ENCODE measurements around the gene USH1C. TPM values are rescaled to one million over a fixed set of nuclear protein-coding genes. Genes with fewer than 3 reads are reported as not detected.

USH1C gene
- total RNA-seq, 2 experiments from 2014 or later, result not detected

DNA sequence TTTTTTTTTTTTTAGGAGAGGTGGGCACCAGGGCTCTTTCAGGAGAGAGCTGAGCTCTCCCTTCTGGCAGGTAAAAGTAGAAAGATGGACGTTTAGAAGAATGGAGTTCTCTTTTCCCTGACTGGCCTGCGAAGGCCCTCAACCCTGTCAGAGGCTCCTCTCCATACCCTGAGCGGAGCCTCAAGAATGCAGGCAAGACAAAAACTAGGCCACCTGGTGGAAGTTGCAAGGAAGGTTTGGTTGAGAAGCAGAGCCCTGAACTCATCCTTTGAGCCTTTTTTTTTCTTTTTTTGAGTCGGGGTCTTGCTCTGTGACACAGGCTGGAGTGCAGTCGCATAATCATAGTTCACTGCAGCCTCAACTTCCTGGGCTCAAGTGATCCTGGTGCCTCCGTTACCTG lies 4.2 kb upstream of the USH1C start:
- Mint-ChIP-seq H3K27ac (no peak overlapping the region), H3K27me3 (peaks cover 43% of the 10 kb centered on the region), H3K4me1 (peaks cover 28% of the 10 kb centered on the region), H3K4me3 (no peak overlapping the region), H3K36me3 (no peaks in the 10 kb centered on the region), H3K9me3 (no peaks in the 10 kb centered on the region)
- ATAC-seq (ENCODE audit: low read depth) (no peak), DNase-seq (no peak)
- POLR2A ChIA-PET, result no interaction called here

DNA sequence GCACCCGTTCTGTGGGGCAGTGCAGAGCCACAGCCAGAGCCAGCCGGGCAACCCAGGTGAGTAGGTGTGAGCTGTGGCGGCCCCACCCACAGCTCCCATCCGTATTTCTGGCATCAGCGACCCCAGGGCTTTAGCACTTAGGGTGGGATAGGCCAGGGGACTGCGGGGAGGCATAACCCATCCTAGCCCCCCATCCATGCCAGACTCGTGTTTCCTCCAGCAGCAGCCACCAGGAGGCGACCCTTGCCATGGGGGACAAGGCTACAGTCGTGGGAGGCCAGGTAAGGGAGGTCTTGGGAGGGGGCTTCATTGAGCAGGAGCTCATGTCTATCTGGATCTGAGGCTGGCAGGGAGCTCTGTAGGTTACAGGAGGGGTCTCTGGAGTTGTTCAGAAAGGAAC lies 3.7 kb upstream of the USH1C start:
- Mint-ChIP-seq H3K27ac (no peak overlapping the region), H3K4me3 (no peak overlapping the region), H3K36me3 (no peaks in the 10 kb centered on the region), H3K4me1 (peaks cover 28% of the 10 kb centered on the region), H3K9me3 (no peaks in the 10 kb centered on the region), H3K27me3 (peaks cover 44% of the 10 kb centered on the region)
- POLR2A ChIA-PET, result no interaction called here
- no peak for ATAC-seq (ENCODE audit: low read depth)
- DNase-seq, result no peak

DNA sequence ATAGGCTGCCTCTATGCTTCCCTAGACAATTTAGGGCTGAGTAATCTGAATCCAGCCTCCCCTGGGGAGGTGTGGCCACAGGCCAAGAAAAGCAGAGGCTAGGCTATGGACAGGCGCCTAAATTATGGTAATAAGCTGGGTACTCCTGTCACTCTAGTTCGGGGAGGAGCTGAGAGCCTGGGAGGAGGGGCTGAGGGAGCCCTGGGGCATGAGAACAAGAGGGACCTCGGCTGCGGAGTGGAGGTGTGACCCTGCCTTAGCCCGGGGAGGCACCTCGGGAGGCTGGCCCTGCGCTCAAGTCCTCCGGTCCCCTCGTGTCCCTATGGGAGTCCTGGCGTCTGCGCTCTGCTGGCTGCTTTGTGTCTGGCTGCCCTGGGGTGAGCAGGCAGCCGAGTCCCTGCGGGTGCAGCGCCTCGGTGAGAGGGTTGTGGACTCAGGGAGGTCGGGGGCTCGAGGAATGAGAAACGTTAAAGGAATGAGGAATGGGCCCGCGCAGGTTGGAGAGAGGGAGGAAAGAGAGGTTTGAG lies 2.9 kb upstream of the USH1C start, which contains the start of gene OTOG:
TSS of gene OTOG (plus strand) at position 209 of the 527 bp plus-strand sequence. CDS start at position 323, 114 bp downstream.
- no peak for ATAC-seq (ENCODE audit: low read depth)
- H3K9me3 Mint-ChIP-seq, result no peaks in the 10 kb centered on the region

DNA sequence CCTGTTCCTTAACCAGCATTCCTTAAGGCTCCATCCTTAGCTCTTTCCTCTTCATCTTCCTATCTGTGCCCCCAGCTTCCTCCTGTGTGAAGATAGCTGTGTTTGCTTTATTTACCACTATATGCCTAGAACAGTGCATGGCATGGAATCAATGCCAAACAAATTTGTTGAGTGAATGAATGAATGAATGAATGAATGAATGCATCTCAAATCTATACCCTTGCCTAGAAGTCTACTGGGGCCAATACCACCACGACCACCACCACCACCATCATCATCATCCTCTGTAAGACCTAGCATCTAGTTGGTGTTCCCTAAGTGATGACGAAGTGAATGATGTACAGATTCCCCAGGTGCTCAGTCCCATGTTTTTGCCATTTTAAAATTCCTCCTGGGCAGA lies 2.0 kb upstream of the USH1C start:
- Mint-ChIP-seq H3K27me3 (peaks cover 50% of the 10 kb centered on the region), H3K36me3 (no peaks in the 10 kb centered on the region), H3K4me3 (no peak overlapping the region), H3K4me1 (peaks cover 22% of the 10 kb centered on the region), H3K27ac (no peak overlapping the region), H3K9me3 (no peaks in the 10 kb centered on the region)
- DNase-seq (no peak), ATAC-seq (ENCODE audit: low read depth) (no peak)
- POLR2A ChIA-PET, result no interaction called here

More for the DNA sequence above, 2.9 kb upstream of the USH1C start, which contains the start of gene OTOG:
- POLR2A ChIA-PET, result no interaction called here
- Mint-ChIP-seq H3K27ac (no peak within 1 kb of the TSS), H3K4me3 (no peak within 1 kb of the TSS), H3K4me1 (peaks cover 26% of the 10 kb centered on the region), H3K27me3 (peaks cover 48% of the 10 kb centered on the region), H3K36me3 (no peaks in the 10 kb centered on the region)
- no peak for DNase-seq

DNA sequence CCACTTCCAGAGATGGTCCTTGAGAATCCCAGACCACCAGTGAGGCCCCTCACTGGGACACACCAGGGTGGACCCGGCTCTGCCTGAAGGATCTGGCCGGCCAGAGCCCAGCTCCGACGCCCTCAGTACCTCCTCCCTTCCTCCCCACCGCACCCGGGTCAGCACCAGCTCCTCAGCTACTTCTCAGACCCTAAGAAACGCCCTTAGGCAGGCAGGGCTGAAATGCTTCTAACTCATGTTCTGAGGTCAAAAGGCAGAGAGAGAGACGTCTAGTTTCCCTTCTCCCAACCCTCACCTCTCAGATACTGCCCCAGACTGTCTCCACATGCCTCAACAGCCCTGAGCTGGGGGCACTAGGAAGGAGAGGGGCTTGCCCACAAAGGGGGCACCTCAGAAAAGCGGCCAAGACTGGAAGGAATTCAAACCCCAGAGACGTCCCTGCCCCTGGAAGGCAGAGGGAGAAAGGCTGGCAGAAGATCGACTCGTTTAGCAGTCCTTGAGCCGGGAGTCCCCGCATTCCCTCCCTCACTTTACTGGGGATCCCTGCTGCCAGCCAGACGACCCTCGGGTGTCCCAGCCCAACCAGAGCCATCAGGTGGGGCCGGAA lies 539 bp downstream of the USH1C start:
- POLR2A ChIA-PET, result no interaction called here
- ATAC-seq (ENCODE audit: low read depth) (no peak), DNase-seq (no peak)
- H3K4me1 Mint-ChIP-seq, result peaks cover 8% of the 10 kb centered on the region
- no peaks in the 10 kb centered on the region for H3K9me3 Mint-ChIP-seq
- no peaks in the 10 kb centered on the region for H3K36me3 Mint-ChIP-seq
- no peak overlapping the region for H3K4me3 Mint-ChIP-seq
- H3K27ac Mint-ChIP-seq, result no peak overlapping the region
- H3K27me3 Mint-ChIP-seq, result peaks cover 47% of the 10 kb centered on the region

DNA sequence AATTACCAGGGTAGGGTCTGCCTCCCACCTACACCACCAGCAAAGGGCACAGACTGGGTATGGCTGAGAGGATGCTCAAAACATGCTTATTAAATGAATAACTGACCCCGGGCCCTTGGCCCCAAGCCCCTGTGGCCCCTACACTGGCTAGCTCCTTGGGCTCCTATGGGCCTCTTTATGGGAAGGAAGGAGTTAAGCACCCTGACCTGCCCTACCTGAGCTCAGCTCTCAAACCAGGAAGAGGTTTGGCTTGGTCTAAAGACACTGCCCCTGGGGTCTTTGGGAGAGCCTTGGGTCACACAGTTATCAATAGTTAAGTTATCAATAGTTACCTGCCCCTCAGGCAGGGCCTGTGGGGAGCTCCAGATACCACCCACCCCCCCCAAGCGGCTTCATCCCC lies 1.2 kb downstream of the USH1C start:
- POLR2A ChIA-PET, result no interaction called here
- ATAC-seq (ENCODE audit: low read depth) (no peak), DNase-seq (no peak)
- Mint-ChIP-seq H3K9me3 (no peaks in the 10 kb centered on the region), H3K36me3 (no peaks in the 10 kb centered on the region), H3K27ac (no peak overlapping the region), H3K27me3 (peaks cover 41% of the 10 kb centered on the region), H3K4me3 (no peak overlapping the region), H3K4me1 (peaks cover 8% of the 10 kb centered on the region)

DNA sequence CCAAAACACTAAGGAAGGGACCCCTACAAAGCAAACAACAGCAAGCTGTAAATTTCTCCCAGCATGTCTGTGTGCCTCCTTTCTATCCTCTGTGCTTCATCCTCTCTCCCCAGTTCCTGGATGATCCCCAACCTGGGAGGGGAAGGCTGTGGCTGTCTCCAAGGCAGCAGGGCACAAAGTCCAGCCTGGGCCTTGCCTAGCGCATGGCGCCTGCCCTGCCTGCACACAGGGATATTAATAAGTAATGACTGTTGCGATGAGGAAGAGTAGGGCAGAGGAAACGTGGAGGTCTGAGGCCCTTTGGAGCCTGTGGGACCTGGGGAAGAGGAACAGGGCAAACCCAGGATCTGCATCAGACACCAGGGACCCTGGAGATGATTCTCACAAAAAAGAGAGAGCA lies 2.0 kb downstream of the USH1C start:
- no peak for ATAC-seq (ENCODE audit: low read depth)
- Mint-ChIP-seq H3K4me3 (no peak overlapping the region), H3K27ac (no peak overlapping the region), H3K36me3 (no peaks in the 10 kb centered on the region), H3K27me3 (peaks cover 37% of the 10 kb centered on the region), H3K4me1 (peaks cover 4% of the 10 kb centered on the region), H3K9me3 (no peaks in the 10 kb centered on the region)
- no peak for DNase-seq
- POLR2A ChIA-PET, result no interaction called here

DNA sequence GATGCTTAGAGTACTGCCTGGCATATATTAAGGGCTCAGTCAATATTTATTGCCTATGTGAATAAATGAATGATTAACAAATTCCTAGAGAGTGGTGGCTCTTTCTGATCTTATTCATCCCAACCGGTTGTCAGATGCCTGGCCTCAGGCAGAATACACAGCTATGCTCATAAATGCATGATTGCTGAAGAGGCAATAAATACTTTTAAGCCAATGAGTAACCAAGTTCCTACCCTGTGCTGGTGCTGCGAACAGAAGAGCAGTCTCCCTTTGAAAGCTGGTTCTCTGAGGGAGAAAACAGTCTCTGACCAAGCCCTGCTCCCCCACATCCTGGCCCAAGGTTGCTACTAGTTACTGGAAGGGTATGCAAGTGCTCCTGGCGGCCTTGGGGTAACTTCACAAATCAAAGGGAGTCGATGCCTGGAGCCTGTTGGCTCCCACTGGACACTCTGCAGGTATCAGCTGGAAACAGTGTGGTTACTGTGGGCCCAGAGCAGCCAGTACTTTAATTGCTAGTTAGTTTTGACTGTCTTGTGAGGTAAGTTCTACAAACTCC lies 2.8 kb downstream of the USH1C start:
- POLR2A ChIA-PET, result no interaction called here
- no peak for ATAC-seq (ENCODE audit: low read depth)
- no peak overlapping the region for H3K27ac Mint-ChIP-seq
- H3K4me3 Mint-ChIP-seq, result no peak overlapping the region
- DNase-seq, result no peak
- peaks cover 34% of the 10 kb centered on the region for H3K27me3 Mint-ChIP-seq
- H3K9me3 Mint-ChIP-seq, result no peaks in the 10 kb centered on the region
- H3K36me3 Mint-ChIP-seq, result no peaks in the 10 kb centered on the region
- peaks cover 3% of the 10 kb centered on the region for H3K4me1 Mint-ChIP-seq

DNA sequence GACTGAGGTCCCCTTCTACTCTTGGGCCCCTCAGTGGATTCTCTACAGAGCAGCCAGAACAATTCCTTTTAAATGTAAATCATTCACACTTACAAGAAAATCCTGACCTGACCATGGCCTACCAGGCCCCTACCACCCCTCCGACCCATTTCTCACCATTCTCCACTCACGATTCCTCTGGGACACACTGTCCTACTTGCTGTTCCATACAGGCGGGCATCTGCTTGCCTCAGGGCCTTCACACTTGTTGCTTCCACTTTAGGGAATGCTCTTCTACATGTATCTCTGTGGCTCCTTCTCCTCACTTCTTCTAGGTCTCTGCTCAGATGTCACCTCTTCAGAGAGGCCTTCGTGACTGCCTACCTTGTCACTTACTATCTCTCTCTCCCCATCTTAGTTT lies 3.4 kb downstream of the USH1C start:
- Mint-ChIP-seq H3K9me3 (no peaks in the 10 kb centered on the region), H3K4me3 (no peak overlapping the region), H3K36me3 (no peaks in the 10 kb centered on the region), H3K4me1 (peaks cover 3% of the 10 kb centered on the region), H3K27me3 (peaks cover 29% of the 10 kb centered on the region), H3K27ac (no peak overlapping the region)
- no peak for ATAC-seq (ENCODE audit: low read depth)
- POLR2A ChIA-PET, result no interaction called here
- DNase-seq, result no peak

DNA sequence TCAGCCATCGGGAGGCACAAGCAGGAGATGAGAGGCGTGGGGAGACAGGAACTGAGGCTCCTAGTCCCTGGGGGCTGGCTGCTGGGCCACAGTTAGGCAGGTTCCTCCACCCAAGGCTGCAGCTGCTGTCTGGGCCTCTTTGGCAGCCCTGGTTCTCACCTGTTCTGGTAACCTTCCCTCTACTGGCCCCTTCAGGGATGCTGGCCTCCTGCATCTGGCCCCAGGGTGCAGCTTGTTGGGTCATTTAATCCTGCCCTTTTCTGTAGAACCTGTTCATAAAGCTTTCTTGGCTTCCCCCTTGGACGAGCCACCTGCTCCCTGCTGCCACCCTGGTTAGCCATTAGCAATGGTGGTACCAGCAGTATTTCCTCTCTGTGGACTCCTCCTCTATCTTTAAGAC lies 5.5 kb downstream of the USH1C start:
- Mint-ChIP-seq H3K27ac (no peak overlapping the region), H3K4me3 (no peak overlapping the region)
- ATAC-seq (ENCODE audit: low read depth), result no peak

DNA sequence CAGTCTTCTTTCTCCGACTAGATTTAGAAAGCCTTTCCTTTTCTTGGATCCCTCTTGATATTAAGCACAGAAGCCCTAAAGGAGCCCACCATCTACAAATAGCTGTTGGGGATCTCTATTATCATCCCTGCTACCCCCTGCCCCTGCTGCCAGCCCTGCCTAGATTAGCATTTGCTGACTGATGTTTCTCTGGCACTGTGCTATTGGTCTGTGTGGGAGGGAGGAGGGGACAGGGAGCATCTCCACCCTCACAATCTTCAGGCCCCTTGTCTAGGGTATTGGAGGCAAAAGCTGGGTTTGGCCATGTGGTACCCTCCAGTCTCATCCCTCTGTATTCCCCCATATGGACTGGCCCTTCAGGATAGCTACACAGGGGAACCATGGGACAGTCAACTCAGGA lies 6.2 kb downstream of the USH1C start:
- H3K9me3 Mint-ChIP-seq, result no peaks in the 10 kb centered on the region
- H3K4me1 Mint-ChIP-seq, result peaks cover 2% of the 10 kb centered on the region
- no peak for DNase-seq
- H3K27me3 Mint-ChIP-seq, result peaks cover 25% of the 10 kb centered on the region
- ATAC-seq (ENCODE audit: low read depth), result no peak
- POLR2A ChIA-PET, result no interaction called here
- no peaks in the 10 kb centered on the region for H3K36me3 Mint-ChIP-seq
- no peak overlapping the region for H3K27ac Mint-ChIP-seq
- no peak overlapping the region for H3K4me3 Mint-ChIP-seq

More for the DNA sequence above, 5.5 kb downstream of the USH1C start:
- DNase-seq, result no peak
- Mint-ChIP-seq H3K4me1 (peaks cover 2% of the 10 kb centered on the region), H3K36me3 (no peaks in the 10 kb centered on the region), H3K27me3 (peaks cover 27% of the 10 kb centered on the region), H3K9me3 (no peaks in the 10 kb centered on the region)
- POLR2A ChIA-PET, result no interaction called here

DNA sequence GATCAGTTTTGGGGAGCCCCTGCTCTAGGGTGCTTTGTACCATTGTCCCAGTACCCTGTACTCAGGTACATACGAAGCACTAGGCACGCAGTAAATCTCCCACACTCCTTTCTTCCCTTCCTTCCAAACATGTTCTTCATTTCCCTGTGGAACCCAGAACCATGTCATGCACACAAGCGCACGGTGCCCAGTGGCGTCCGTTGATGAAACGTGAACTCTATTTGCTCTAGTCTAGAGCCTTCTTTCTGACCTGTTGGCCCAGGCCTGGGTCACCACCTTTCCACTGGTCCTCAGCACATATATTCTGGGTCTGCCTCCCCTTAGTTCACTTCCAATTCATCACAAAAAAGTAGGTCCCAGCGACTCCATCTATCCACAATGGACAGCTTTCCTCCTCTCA lies 7.0 kb downstream of the USH1C start:
- Mint-ChIP-seq H3K36me3 (no peaks in the 10 kb centered on the region), H3K4me1 (peaks cover 2% of the 10 kb centered on the region), H3K27me3 (peaks cover 18% of the 10 kb centered on the region), H3K4me3 (no peak overlapping the region), H3K9me3 (no peaks in the 10 kb centered on the region), H3K27ac (no peak overlapping the region)
- ATAC-seq (ENCODE audit: low read depth), result no peak
- DNase-seq, result no peak
- POLR2A ChIA-PET, result no interaction called here

DNA sequence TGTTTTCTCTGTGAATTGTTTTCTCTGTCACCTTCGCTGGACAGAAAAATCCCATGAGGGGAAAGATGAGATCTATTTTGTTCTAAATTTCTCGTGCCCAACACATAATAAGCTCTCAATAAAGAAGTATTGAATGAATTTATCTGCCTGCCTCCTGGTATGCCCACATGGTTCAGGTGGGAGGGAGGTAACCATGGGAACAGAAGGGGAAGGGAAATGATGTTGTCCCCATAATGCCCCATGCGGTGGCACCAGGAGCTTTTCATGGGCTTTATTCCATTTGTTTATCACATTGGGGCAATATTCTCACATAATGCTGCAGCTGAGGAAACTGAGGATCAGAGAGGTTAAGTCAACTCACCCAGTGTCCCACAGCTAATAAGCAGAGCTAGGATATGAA lies 8.7 kb downstream of the USH1C start:
- no peaks in the 10 kb centered on the region for H3K36me3 Mint-ChIP-seq
- DNase-seq, result no peak
- no peaks in the 10 kb centered on the region for H3K9me3 Mint-ChIP-seq
- peaks cover 2% of the 10 kb centered on the region for H3K4me1 Mint-ChIP-seq
- H3K27ac Mint-ChIP-seq, result no peak overlapping the region
- ATAC-seq (ENCODE audit: low read depth), result no peak
- H3K4me3 Mint-ChIP-seq, result no peak overlapping the region
- POLR2A ChIA-PET, result no interaction called here
- H3K27me3 Mint-ChIP-seq, result peaks cover 16% of the 10 kb centered on the region

DNA sequence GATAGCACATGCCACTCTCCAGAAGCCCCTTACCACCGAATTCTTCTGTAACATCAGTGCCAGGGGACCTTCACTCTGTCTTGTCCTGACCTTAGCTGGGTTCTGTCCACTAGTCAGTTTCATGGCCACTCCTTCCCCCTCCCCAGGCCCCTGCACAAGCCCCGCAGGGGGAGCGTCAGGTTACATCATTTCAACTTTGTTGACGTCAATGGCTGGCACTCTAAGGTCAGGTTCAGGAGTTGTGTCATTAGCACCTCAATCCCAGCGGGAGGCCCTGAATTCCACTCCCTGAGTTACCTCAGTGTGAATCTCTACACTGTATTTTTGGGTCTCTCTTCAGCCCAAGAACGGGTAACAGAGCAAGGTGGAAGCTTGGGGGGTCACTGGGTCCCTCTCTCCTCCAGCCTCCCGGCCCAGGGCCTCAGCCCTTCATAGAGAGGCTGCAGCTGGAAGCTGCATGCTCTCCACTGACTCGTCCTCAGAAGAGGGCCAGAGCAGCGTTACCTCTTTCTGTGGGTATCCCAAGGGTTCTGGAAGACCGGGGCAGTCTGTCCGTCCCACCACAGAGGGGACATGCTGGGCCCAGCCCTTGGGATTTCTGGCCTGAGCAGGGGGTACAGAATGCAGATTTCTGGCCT lies 10.3 kb downstream of the USH1C start:
- DNase-seq (no peak), ATAC-seq (ENCODE audit: low read depth) (no peak)
- H3K9me3 Mint-ChIP-seq, result no peaks in the 10 kb centered on the region
- no peaks in the 10 kb centered on the region for H3K36me3 Mint-ChIP-seq
- H3K4me3 Mint-ChIP-seq, result no peak overlapping the region
- H3K27me3 Mint-ChIP-seq, result peaks cover 24% of the 10 kb centered on the region
- no peak overlapping the region for H3K27ac Mint-ChIP-seq
- no peaks in the 10 kb centered on the region for H3K4me1 Mint-ChIP-seq
- POLR2A ChIA-PET, result no interaction called here

All from activated naive CD8-positive, alpha-beta T cell treated with anti-CD3 and anti-CD28 coated beads, Interleukin-2, amount 10 ng/mL, durations not matched to agents 7 days and 5 days (primary cell).